GM12874 (cell line): ENCODE measurements around the gene CELA2A.

Experiments
- TF ChIP-seq, protein P1 (sequence below): IDR thresholded peaks from 2 replicates; pipeline ENCODE4 v1.5.1; 2011; ENCODE audit warnings: low read depth, mild to moderate bottlenecking, control low read depth, low read length, moderate library complexity; ENCODE audit not compliant: insufficient read depth

CELA2A gene

DNA sequence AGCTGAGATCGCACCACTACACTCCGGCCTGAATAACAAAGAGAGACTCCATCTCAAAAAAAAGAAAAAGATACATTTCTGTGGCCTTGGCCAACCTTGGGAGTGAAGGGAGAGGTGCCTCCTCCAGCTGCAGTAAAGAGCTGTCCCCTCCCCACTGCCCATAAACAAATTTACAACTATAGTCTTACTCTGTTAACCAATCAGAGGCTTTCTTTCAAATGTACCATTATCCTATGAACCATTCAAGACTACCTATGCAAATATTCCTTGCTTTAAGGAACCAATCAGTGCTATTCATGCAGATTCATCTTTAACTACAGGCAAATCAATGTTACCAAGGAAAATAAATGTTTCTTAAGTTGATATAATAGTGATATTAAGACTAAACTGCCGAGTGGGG, 20.4 kb downstream of the CELA2A start:
- TF ChIP-seq, protein P1, sequence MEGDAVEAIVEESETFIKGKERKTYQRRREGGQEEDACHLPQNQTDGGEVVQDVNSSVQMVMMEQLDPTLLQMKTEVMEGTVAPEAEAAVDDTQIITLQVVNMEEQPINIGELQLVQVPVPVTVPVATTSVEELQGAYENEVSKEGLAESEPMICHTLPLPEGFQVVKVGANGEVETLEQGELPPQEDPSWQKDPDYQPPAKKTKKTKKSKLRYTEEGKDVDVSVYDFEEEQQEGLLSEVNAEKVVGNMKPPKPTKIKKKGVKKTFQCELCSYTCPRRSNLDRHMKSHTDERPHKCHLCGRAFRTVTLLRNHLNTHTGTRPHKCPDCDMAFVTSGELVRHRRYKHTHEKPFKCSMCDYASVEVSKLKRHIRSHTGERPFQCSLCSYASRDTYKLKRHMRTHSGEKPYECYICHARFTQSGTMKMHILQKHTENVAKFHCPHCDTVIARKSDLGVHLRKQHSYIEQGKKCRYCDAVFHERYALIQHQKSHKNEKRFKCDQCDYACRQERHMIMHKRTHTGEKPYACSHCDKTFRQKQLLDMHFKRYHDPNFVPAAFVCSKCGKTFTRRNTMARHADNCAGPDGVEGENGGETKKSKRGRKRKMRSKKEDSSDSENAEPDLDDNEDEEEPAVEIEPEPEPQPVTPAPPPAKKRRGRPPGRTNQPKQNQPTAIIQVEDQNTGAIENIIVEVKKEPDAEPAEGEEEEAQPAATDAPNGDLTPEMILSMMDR, result no peak

DNA sequence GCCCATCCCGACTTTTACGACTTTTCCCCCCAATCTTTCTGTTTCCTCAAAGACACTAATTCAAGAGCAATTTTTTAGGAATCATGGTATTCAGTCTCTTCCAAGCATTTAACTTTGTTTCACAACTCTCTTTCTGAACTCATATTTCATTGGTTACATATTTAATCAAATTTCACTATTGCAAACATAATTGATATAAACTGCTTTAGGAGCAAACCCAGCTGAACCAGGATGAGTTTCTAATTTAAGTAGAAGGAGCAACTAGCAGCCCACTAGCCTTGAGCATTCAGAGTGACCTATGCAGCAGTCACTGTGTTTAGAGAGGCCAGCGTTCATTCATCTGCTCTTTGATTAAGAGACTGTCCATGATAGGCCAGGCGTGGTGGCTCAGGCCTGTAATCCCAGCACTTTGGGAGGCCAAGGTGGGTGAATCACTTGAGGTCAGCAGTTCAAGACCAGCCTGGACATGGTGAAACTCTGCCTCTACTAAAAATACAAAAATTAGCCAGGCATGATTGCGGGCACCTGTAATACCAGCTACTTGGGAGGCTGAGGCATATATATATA, 21.2 kb downstream of the CELA2A start:
- TF ChIP-seq, protein P1, result no peak

DNA sequence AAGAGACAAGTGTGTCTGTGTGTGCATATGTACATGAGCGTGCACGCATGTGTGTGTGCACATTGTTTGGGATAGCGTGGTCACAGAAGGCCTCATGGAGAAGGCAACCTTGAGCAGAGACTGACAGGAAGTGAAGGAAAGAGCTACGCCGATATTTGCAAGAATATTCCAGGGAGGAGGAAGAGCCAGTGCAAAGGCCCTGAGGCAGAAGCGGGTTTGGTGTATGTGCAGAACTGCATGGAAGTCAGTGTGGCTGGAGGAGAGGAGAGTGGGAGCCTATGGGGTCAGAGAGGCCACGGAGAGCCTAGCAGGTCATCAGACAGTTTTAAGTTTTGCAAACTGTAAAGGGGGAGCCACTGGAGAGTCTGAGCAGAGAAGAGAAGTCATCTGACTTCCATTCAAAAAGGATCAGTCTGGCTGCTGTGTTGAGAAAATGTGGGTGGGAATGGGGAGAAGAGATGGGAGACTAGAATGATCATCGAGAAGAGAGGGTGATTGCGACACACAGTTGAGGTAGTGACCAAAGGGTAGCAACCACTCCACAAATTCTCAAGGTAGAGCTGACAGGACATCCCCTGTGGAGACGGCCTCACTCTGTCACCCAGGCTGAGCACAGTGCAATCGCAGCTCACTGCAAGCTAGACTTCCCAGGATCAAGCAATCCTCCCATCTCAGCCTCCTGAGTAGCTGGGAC, 23.3 kb downstream of the CELA2A start:
- TF ChIP-seq, protein P1, result no peak

DNA sequence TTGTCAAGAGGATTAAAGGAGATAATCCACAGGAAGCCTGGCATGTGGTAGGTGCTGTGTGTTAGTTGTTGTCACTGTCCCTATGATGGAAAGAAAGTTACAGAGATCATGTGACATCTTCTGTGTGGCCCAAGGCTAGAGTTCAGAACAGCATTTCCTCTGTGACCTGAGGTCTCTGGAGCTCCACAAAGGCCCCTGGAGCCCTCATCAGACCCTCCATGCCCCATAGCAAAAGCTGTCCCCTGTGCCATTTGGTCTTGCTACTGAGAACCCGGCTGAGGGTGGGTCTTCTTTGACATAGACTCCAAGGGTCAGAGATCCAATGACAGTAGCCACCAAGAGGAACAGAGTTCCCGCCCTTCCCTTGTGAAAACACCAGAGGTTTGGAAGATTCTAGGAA, 27.4 kb downstream of the CELA2A start:
- TF ChIP-seq, protein P1, result no peak

DNA sequence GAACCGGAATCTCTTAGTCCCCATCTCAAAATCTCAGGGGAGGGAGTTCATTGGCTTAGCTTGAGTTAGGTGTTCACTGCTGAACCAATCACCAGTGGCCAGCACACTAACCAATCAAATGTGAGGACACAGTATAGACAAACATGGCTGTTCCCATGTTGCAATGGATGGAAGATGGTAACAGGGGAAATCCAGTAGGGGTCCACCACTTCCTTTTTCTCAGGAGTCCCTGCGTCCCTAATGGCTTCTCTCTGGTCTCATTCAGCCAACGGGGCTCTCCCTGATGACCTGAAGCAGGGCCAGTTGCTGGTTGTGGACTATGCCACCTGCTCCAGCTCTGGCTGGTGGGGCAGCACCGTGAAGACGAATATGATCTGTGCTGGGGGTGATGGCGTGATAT, 29.1 kb downstream of the CELA2A start:
- TF ChIP-seq, protein P1, result no peak

DNA sequence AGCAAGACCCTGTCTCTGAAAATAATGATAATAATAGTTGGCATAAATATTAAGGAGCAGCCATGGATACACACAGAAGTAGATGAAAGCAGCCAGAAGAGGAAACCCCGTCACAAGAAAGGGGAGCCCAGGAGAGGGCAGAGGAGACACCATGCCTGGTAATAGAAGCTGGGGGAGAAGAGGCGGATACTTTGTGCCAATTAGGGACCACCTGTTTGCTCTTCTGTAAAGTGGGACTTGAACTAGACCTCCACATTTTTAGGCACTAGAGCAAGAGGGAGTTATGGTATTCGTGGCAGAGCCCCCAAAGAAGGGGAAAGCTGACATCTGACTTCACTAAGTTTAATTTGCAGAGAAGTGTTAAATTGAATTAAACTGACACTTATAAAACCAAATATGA, 31.8 kb downstream of the CELA2A start:
- TF ChIP-seq, protein P1, result no peak

DNA sequence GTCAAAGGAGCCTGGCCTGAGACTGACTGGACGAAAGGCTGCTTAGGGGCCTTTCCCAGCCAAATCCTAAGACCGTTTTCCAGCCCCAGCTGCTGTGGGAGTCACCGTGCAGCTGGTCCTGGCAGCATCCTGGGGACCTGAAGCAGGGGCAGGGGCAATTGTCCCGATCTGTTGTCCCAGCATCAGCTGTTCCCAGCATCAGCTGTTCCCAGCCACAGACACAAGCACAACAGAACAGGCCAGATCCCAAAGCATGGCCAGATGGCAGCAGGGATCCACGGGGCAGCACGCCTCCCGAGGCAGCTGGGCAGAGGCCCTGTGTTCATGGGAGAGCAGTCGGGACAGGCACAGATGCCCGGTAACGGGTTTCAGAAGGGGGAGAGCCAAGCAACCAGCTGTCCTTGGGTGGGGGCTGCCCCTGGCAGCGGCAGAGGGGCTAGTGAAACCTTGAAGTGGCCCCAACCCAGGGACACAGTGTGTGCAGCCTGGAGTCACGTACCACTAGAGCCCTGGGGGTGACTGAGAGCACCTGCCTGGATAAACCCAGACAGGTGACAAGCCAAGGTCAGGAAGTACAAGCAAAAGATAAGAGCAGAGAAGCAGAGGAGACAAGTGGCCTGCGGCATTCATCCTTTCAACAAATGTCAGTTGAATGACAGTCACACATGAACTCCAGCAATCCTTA, 32.7 kb downstream of the CELA2A start:
- TF ChIP-seq, protein P1, result no peak
